RWPE1 (cell line): ENCODE results near the gene RCAN2.

Source experiments
- CTCF ChIA-PET: fragments of 350-600 bp; sonication (Branson Sonifier 250); formaldehyde crosslinking; extraction: SDS; loops from one replicate; lab custom pipeline; 2021; lab: Yijun Ruan, JAX
- POLR2A ChIA-PET: fragments of 400-600 bp; formaldehyde crosslinking; extraction: SDS; loops from one replicate; lab custom pipeline; 2020; ENCODE audit warnings: antibody characterized with exemption; ENCODE audit not compliant: low non-redundant PET; lab: Yijun Ruan, JAX
- DNase-seq: peaks from one replicate; pipeline ENCODE4 v3.0.0; 2012; ENCODE audit warnings: low spot score
- H3K27ac ChIP-seq: fragments of 450-650 bp; 2 replicates; pipeline ENCODE4 v1.5.1; 2017
- CTCF ChIP-seq: fragments of 450-650 bp; conservative IDR thresholded peaks from 2 replicates; pipeline ENCODE4 v1.5.1; 2017; ENCODE audit warnings: low read depth, mild to moderate bottlenecking

Gene RCAN2

GRCh38 chr6:46453216-46453615, 38.0 kb downstream of the RCAN2 start:
- ChIA-PET POLR2A (no interaction called here), CTCF (no interaction called here)
- DNase-seq: no peak
- TF ChIP-seq CTCF: no peak
- H3K27ac ChIP-seq: no peak overlapping the region

- no peak for DNase-seq
- no peak overlapping the region for H3K27ac ChIP-seq
- TF ChIP-seq CTCF: no peak
- POLR2A ChIA-PET: no interaction called here
- CTCF ChIA-PET: no interaction called here
These were observed 38.8 kb downstream of the RCAN2 start for GRCh38 chr6:46452312-46452917.

GRCh38 chr6:46451343-46451742, 39.9 kb downstream of the RCAN2 start:
- H3K27ac ChIP-seq: no peak overlapping the region
- TF ChIP-seq CTCF: no peak
- ChIA-PET CTCF (interaction anchor here (0.6 to 0.9 kb wide), 2 partner anchors 12 to 299 kb away, joined by 3 read pairs; no protein-coding TSS in a partner anchor), POLR2A (no interaction called here)
- DNase-seq: no peak

- no peak for TF ChIP-seq CTCF
- POLR2A ChIA-PET: no interaction called here
- CTCF ChIA-PET: no interaction called here
- DNase-seq: no peak
- H3K27ac ChIP-seq: no peak overlapping the region
These were observed 46.3 kb downstream of the RCAN2 start for GRCh38 chr6:46444772-46445454.

- TF ChIP-seq CTCF: no peak
- H3K27ac ChIP-seq: no peak overlapping the region
- ChIA-PET POLR2A (no interaction called here), CTCF (interaction anchor here (0.6 kb wide), 1 partner anchor 352 kb away, joined by 3 read pairs; no protein-coding TSS in a partner anchor)
- no peak for DNase-seq
These were observed 47.6 kb downstream of the RCAN2 start for GRCh38 chr6:46443623-46444022.

GRCh38 chr6:46440641-46441040, 50.6 kb downstream of the RCAN2 start:
- POLR2A ChIA-PET: no interaction called here
- CTCF ChIA-PET: no interaction called here
- no peak for TF ChIP-seq CTCF
- no peak overlapping the region for H3K27ac ChIP-seq
- no peak for DNase-seq
